HG02973 (cell line): ENCODE results near the gene EMB.
A peak's percentile ranks its signal among the peaks of the same experiment; 100 is the strongest.
"Not testable (repeated sequence)": the region's sequence is repeated elsewhere in the genome, so short reads cannot be mapped to it uniquely, and the experiment has no call there.

ENCODE experiments used
- ATAC-seq: cut with Tn5 transposase; IDR thresholded peaks from one replicate; pipeline ENCODE4 v1.9.1; 2021; ENCODE audit warnings: moderate library complexity; ENCODE audit not compliant: unreplicated experiment

The EMB gene

GRCh38 chr5:50423100-50423799 is 17.8 kb downstream of the EMB start:
- ATAC-seq, result not testable (repeated sequence)

GRCh38 chr5:50421184-50421950 is 19.7 kb downstream of the EMB start:
- not testable (repeated sequence) for ATAC-seq

- ATAC-seq, result no peak
These were observed 20.6 kb downstream of the EMB start for GRCh38 chr5:50420343-50420935.

- not testable (repeated sequence) for ATAC-seq
These were observed 21.4 kb downstream of the EMB start for GRCh38 chr5:50419656-50420055.

GRCh38 chr5:50416637-50417036 is 24.5 kb downstream of the EMB start:
- not testable (repeated sequence) for ATAC-seq

GRCh38 chr5:50415912-50416311 is 25.2 kb downstream of the EMB start:
- ATAC-seq, result peak; percentile 85

- ATAC-seq, result not testable (repeated sequence)
These were observed 30.2 kb downstream of the EMB start for GRCh38 chr5:50410932-50411331.

- no peak for ATAC-seq
These were observed 34.2 kb downstream of the EMB start for GRCh38 chr5:50406877-50407276.

GRCh38 chr5:50401336-50401735 is 39.8 kb downstream of the EMB start:
- no peak for ATAC-seq

- not testable (repeated sequence) for ATAC-seq
These were observed 47.0 kb downstream of the EMB start for GRCh38 chr5:50393925-50394609.

- ATAC-seq, result not testable (repeated sequence)
These were observed 48.8 kb downstream of the EMB start for GRCh38 chr5:50392289-50392688.

GRCh38 chr5:50384381-50384780 is 56.7 kb downstream of the EMB start:
- not testable (repeated sequence) for ATAC-seq

- not testable (repeated sequence) for ATAC-seq
These were observed 64.4 kb downstream of the EMB start for GRCh38 chr5:50376696-50377095.

- ATAC-seq, result not testable (repeated sequence)
These were observed 71.6 kb downstream of the EMB start for GRCh38 chr5:50369287-50370033.

- no peak for ATAC-seq
These were observed 75.4 kb downstream of the EMB start for GRCh38 chr5:50365426-50366251.

- ATAC-seq, result not testable (repeated sequence)
These were observed 76.4 kb downstream of the EMB start for GRCh38 chr5:50364535-50365309.

- ATAC-seq, result no peak
These were observed 81.9 kb downstream of the EMB start for GRCh38 chr5:50359187-50359586.

GRCh38 chr5:50352382-50352781 is 88.7 kb downstream of the EMB start:
- ATAC-seq, result no peak
